Measurements from ENCODE around the gene POSTN.

DNA sequence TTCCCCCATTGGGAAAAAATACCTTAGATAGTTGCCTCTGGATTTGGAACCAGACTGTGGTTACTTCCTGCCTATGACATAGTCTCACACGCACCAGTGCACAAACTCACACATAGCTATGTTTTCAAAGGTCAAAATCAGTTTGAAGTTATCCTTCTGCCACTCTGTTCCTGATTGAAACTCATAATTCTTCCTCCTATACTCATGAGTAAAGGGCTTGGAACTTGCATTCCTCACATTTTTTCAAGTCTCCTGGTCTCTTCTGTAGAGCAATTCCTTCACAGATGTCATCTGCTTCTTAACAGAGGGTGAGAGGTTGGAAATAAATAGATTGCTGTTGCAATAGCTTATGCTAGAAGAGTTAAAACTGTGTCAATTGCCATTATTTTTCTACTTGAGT lies 18.6 kb upstream of the POSTN start:
- TF ChIP-seq POLR2A (IDR thresholded peaks at IDR 0.05) (no peak), CTCF (IDR thresholded peaks at IDR 0.05) (no peak), POLR2AphosphoS5 (IDR thresholded peaks at IDR 0.05; ENCODE audit: insufficient read depth in 1 of 2, low read depth in 1 of 2) (no peak)

Measured in vagina (tissue), 2 donors.